ENCODE data around the gene SDK1. TPM values are rescaled to one million over a fixed set of nuclear protein-coding genes. Genes with fewer than 3 reads are reported as not detected.

Gene SDK1
- total and polyA plus RNA-seq, 2 of the 8 experiments (the other 6 are each of a cell fraction or from before 2014, with no cell fraction given) = 3.3 to 7.2 TPM

DNA sequence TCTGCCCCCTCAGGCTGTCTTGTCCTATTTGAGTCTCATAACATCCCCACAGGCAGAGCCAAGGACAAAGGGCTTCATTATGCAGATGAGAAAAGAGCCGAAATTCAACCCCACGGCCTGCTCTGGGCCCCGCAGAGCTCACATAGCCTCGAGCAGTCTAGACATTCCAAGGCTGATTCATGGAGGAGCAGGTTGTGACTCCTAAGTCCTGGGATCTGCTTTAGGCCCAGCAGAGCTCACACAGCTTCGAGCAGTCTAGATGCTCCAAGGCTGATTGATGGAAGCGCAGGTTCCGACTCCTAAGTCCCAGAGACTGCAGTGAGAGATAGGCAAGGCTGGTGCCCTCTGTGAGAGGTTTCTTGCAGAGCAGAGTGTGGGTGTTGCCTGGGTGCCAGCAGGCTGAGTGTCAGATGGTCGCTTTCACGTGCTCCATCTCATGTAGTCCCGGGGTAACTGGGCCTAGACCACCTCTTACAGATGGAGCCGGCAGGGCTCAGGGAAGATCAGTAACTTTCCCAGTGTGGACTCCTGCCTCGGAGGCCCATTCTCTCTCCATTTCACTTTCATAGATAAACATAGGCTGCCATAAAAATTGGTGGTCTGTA is 944.9 kb downstream of the SDK1 start:
- H4K20me1 ChIP-seq (replicated peaks in 1 of 2; ENCODE audit: control insufficient read depth in 1 of 2, insufficient read depth in 2 of 2, low read length in 2 of 2) = peaks cover 0 to 3% of the 10 kb centered on the region in 2 experiments
- H3K9me3 ChIP-seq (ENCODE audit: insufficient read depth in 2 of 2, low read depth in 1 of 2, low read length in 1 of 2) = peaks cover 0 to 6% of the 10 kb centered on the region in 2 experiments; a peak in 2 of 4 replicates
- no peak overlapping the region for H3K4ac ChIP-seq (replicated peaks; ENCODE audit: insufficient read length, low read depth, low read length)
- H4K5ac ChIP-seq (ENCODE audit: insufficient read length, low read depth, low read length) = no peak overlapping the region
- no peaks in the 10 kb centered on the region for H3K79me1 ChIP-seq (ENCODE audit: low read depth, low read length)
- H2BK20ac ChIP-seq (ENCODE audit: low read length) = no peak overlapping the region
- no peak overlapping the region for H2AFZ ChIP-seq (ENCODE audit: low read length)
- H3K79me2 ChIP-seq (ENCODE audit: control insufficient read depth in 1 of 2, insufficient read depth in 2 of 2, low read length in 2 of 2) = no peaks in the 10 kb centered on the region
- H3K4me3 ChIP-seq (ENCODE audit: extremely low read depth in 1 of 4, insufficient read depth in 2 of 4, low read depth in 3 of 4, low read length in 4 of 4) = no peak overlapping the region
- no peak overlapping the region for H2AK5ac ChIP-seq (ENCODE audit: low read depth, low read length)
- H3K4me1 ChIP-seq (replicated peaks in 1 of 4; ENCODE audit: control insufficient read depth in 3 of 4, insufficient read depth in 4 of 4, low read length in 3 of 4) = peaks cover 0 to 7% (median 0%) of the 10 kb centered on the region in 4 experiments; a peak in 4 of 7 replicates
- H3K23me2 ChIP-seq (ENCODE audit: low read depth, low read length) = peaks cover 2% of the 10 kb centered on the region; the same call in 1 of the 2 replicates
- no peak overlapping the region for H3K56ac ChIP-seq (replicated peaks; ENCODE audit: insufficient read length, low read depth, low read length)
- no peaks in the 10 kb centered on the region for H3K27me3 ChIP-seq (replicated peaks in 1 of 4; ENCODE audit: control insufficient read depth in 3 of 4, extremely low read depth in 1 of 4, insufficient read depth in 3 of 4, low read length in 3 of 4)
- POLR2A ChIA-PET (ENCODE audit: partially characterized antibody) = no interaction called here
- H3K9ac ChIP-seq (replicated peaks in 1 of 4; ENCODE audit: extremely low read depth in 1 of 4, low read depth in 3 of 4, low read length in 3 of 4) = no peak overlapping the region
- DNase-seq (ENCODE audit: low read depth in 1 of 2, low spot score in 2 of 2) = no peak
- H2BK12ac ChIP-seq (ENCODE audit: low read depth, low read length) = peak overlapping the region; percentile 11; the same call in 1 of the 2 replicates
- H3K4me2 ChIP-seq (ENCODE audit: insufficient read depth in 1 of 2, low read depth in 2 of 2, low read length in 2 of 2) = no peak overlapping the region; a peak in 1 of 4 replicates
- no peak overlapping the region for H2BK120ac ChIP-seq (replicated peaks; ENCODE audit: low read depth, low read length)
- no peak overlapping the region for H2BK5ac ChIP-seq (ENCODE audit: low read depth, low read length)
- CTCF ChIA-PET (ENCODE audit: partially characterized antibody) = interaction anchor here (0.7 to 1.4 kb wide), 2 partner anchors 22 to 40 kb away, joined by 3 to 4 read pairs; no protein-coding TSS in a partner anchor
- no peak overlapping the region for H3K23ac ChIP-seq (ENCODE audit: insufficient read length)
- H3K18ac ChIP-seq (ENCODE audit: extremely low read depth, low read length) = no peak overlapping the region
- no peak overlapping the region for H2BK15ac ChIP-seq (ENCODE audit: low read length)
- no peak overlapping the region for H3K14ac ChIP-seq (ENCODE audit: insufficient read length)
- TF ChIP-seq KDM5A (IDR thresholded peaks at IDR 0.05; ENCODE audit: low read length) = no peak
- 0 out of 2 replicates have a peak, but pooled peaks have one; percentile 23 for TF ChIP-seq TEAD4 (IDR thresholded peaks at IDR 0.05; ENCODE audit: low read depth, low read length)
- 83% methylated on average over 12 of the region's 12 CpGs; no CpG with 5 or more reads in 1 of the 2 experiments for WGBS, 2 experiments (ENCODE audit: extremely low coverage in 1 of 2, insufficient coverage in 1 of 2, insufficient read length in 1 of 2, insufficient replicate concordance in 2 of 2, low coverage in 1 of 2, low lambda C conversion rate in 2 of 2, missing lambda C conversion rate in 1 of 2)
- no peak overlapping the region for H3K27ac ChIP-seq (ENCODE audit: low read depth, low read length)
- FAIRE-seq = peak; percentile 7
- H4K8ac ChIP-seq (ENCODE audit: extremely low read depth, insufficient read depth, low read length) = 0 out of 2 replicates have a peak overlapping the region, but pooled peaks have one; percentile 8
- H3K36me3 ChIP-seq (ENCODE audit: control insufficient read depth in 2 of 4, insufficient read depth in 4 of 4, low read length in 3 of 4) = no peaks in the 10 kb centered on the region; a peak in 1 of 8 replicates
- H4K91ac ChIP-seq (replicated peaks; ENCODE audit: insufficient read length, low read length) = no peak overlapping the region
